Neural cell (in vitro differentiated cells): ENCODE results near the gene KRT32. TPM values are rescaled to one million over a fixed set of nuclear protein-coding genes. Genes with fewer than 3 reads are reported as not detected.

ENCODE experiments used
- H2AFZ ChIP-seq: fragments of 200-600, 300-800 bp; sonication (generic), shearing (Covaris generic); 2 replicates; pipeline ENCODE4 v1.6.0; 2014; ENCODE audit warnings: low read depth, mild to moderate bottlenecking, antibody characterized with exemption, low read length, moderate library complexity
- H3F3A ChIP-seq: fragments of 200-600 bp; shearing (Covaris generic); 2 replicates; pipeline ENCODE4 v1.6.1; 2016; ENCODE audit warnings: mild to moderate bottlenecking, moderate library complexity, mixed read lengths, antibody characterized with exemption, low read length; ENCODE audit not compliant: insufficient read depth, poor library complexity, severe bottlenecking
- H3K27ac ChIP-seq: fragments of 200-600, 300-800 bp; sonication (generic), shearing (Covaris generic); 2 replicates; pipeline ENCODE4 v1.5.1; 2014; ENCODE audit warnings: mild to moderate bottlenecking, low read length, moderate library complexity
- H3K27me3 ChIP-seq: fragments of 300-800, 200-600 bp; sonication (generic), shearing (Covaris generic); 2 replicates; pipeline ENCODE4 v1.6.0; 2014; ENCODE audit warnings: mild to moderate bottlenecking, low read depth, low read length, moderate library complexity; ENCODE audit not compliant: insufficient read depth
- H3K36me3 ChIP-seq: fragments of 300-800, 200-600 bp; sonication (generic), shearing (Covaris generic); 2 replicates; pipeline ENCODE4 v1.5.1; 2014; ENCODE audit warnings: mild to moderate bottlenecking, antibody characterized with exemption, low read length, moderate library complexity; ENCODE audit not compliant: insufficient read depth
- H3K4me2 ChIP-seq: fragments of 300-800, 200-600 bp; sonication (generic), shearing (Covaris generic); 2 replicates; pipeline ENCODE4 v1.6.0; 2014; ENCODE audit warnings: mild to moderate bottlenecking, low read length
- H3K4me3 ChIP-seq: fragments of 300-800, 200-600 bp; sonication (generic), shearing (Covaris generic); 2 replicates; pipeline ENCODE4 v1.5.1; 2014; ENCODE audit warnings: mild to moderate bottlenecking, low read length, moderate library complexity
- H3K79me2 ChIP-seq: fragments of 200-600 bp; shearing (Covaris generic); replicated peaks from 2 replicates; pipeline ENCODE4 v1.6.0; 2014; ENCODE audit warnings: mild to moderate bottlenecking, low read length, moderate library complexity; ENCODE audit not compliant: insufficient read depth
- H3K9ac ChIP-seq: fragments of 300-800, 200-600 bp; sonication (generic), shearing (Covaris generic); 2 replicates; pipeline ENCODE4 v1.6.1; 2016; ENCODE audit warnings: mild to moderate bottlenecking, low read length, mixed read lengths
- H3K9me2 ChIP-seq: fragments of 200-600 bp; shearing (Covaris generic); 2 replicates; pipeline ENCODE4 v1.6.1; 2016; ENCODE audit warnings: mild to moderate bottlenecking, low read length, mixed read lengths; ENCODE audit not compliant: insufficient read depth
- H3K9me3 ChIP-seq: fragments of 200-600, 300-800 bp; sonication (generic), shearing (Covaris generic); 2 replicates; pipeline ENCODE4 v1.6.1; 2016; ENCODE audit warnings: mild to moderate bottlenecking, mixed run types, low read length, moderate library complexity, mixed read lengths
- H4K20me1 ChIP-seq: fragments of 200-600 bp; shearing (Covaris generic); 2 replicates; pipeline ENCODE4 v1.6.1; 2016; ENCODE audit warnings: mild to moderate bottlenecking, mixed run types; ENCODE audit not compliant: insufficient read depth
- CTCF ChIP-seq: fragments of 450-650 bp; IDR thresholded peaks from 2 replicates; pipeline ENCODE4 v1.5.1; 2014; ENCODE audit warnings: antibody characterized with exemption, mild to moderate bottlenecking, moderate library complexity; ENCODE audit not compliant: poor library complexity, severe bottlenecking
- EP300 ChIP-seq: fragments of 450-650 bp; conservative IDR thresholded peaks from 2 replicates; pipeline ENCODE4 v1.6.1; 2014; ENCODE audit warnings: antibody characterized with exemption, mild to moderate bottlenecking, moderate library complexity; ENCODE audit not compliant: poor library complexity, severe bottlenecking
- EZH2 ChIP-seq: fragments of 200-600, 300-800 bp; shearing (Covaris generic), sonication (generic); IDR thresholded peaks from 2 replicates; pipeline ENCODE4 v1.6.1; 2014; ENCODE audit warnings: antibody characterized with exemption, low read length, borderline replicate concordance, mild to moderate bottlenecking; ENCODE audit not compliant: insufficient read depth, poor library complexity, severe bottlenecking
- MXI1 ChIP-seq: fragments of 450-650 bp; conservative IDR thresholded peaks from 2 replicates; pipeline ENCODE4 v1.6.1; 2014; ENCODE audit warnings: antibody characterized with exemption, mild to moderate bottlenecking; ENCODE audit not compliant: poor library complexity, severe bottlenecking
- POLR2AphosphoS5 ChIP-seq: IDR thresholded peaks from 2 replicates; pipeline ENCODE4 v1.6.1; 2012
- RAD21 ChIP-seq: fragments of 450-650 bp; conservative IDR thresholded peaks from 2 replicates; pipeline ENCODE4 v1.6.1; 2014; ENCODE audit warnings: antibody characterized with exemption, mild to moderate bottlenecking, moderate library complexity
- REST ChIP-seq: IDR thresholded peaks from 2 replicates; pipeline ENCODE4 v1.6.1; 2012; ENCODE audit warnings: borderline replicate concordance
- SMC3 ChIP-seq: fragments of 450-650 bp; conservative IDR thresholded peaks from 2 replicates; pipeline ENCODE4 v1.6.1; 2014; ENCODE audit warnings: antibody characterized with exemption, mild to moderate bottlenecking, moderate library complexity; ENCODE audit not compliant: poor library complexity
- TAF1 ChIP-seq: IDR thresholded peaks from 2 replicates; pipeline ENCODE4 v1.6.1; 2012; ENCODE audit warnings: low read depth
- polyA plus RNA-seq: library from polyadenylated mRNA; depleted of rRNA; stranded (reverse); fragments of >200 nt; gene quantifications from 2 replicates; pipeline ENCODE4 v1.2.3, GENCODE V29; 2014

KRT32 gene
- polyA plus RNA-seq, 1 donor from 2014 or later: not detected

GRCh38 chr17:41462705-41463104 is 4.5 kb downstream of the KRT32 start:
- H3K4me3 ChIP-seq: no peak overlapping the region
- H3F3A ChIP-seq: no peaks in the 10 kb centered on the region
- TF ChIP-seq CTCF: no peak
- no peak for TF ChIP-seq EZH2
- TF ChIP-seq REST: no peak
- no peak for TF ChIP-seq EP300
- no peak for TF ChIP-seq RAD21
- no peak for TF ChIP-seq MXI1
- no peak for TF ChIP-seq TAF1
- TF ChIP-seq SMC3: no peak
- no peak for TF ChIP-seq POLR2AphosphoS5
- H3K9ac ChIP-seq: no peak overlapping the region
- no peaks in the 10 kb centered on the region for H3K9me2 ChIP-seq
- no peaks in the 10 kb centered on the region for H4K20me1 ChIP-seq
- no peak overlapping the region for H3K27ac ChIP-seq
- no peaks in the 10 kb centered on the region for H3K9me3 ChIP-seq
- H3K79me2 ChIP-seq: no peaks in the 10 kb centered on the region
- H3K36me3 ChIP-seq: no peaks in the 10 kb centered on the region
- no peak overlapping the region for H2AFZ ChIP-seq
- no peaks in the 10 kb centered on the region for H3K27me3 ChIP-seq
- no peak overlapping the region for H3K4me2 ChIP-seq

- Histone ChIP-seq H3K27me3 (no peaks in the 10 kb centered on the region), H3K9ac (no peak overlapping the region)
- TF ChIP-seq RAD21 (no peak), MXI1 (no peak), SMC3 (no peak), EZH2 (no peak), TAF1 (no peak), REST (no peak)
Observed at GRCh38 chr17:41457676-41458075, 9.5 kb downstream of the KRT32 start.

More at GRCh38 chr17:41457676-41458075, 9.5 kb downstream of the KRT32 start:
- Histone ChIP-seq H3K4me3 (no peak overlapping the region), H3K36me3 (no peaks in the 10 kb centered on the region), H3F3A (no peaks in the 10 kb centered on the region), H3K79me2 (no peaks in the 10 kb centered on the region), H3K27ac (no peak overlapping the region), H4K20me1 (no peaks in the 10 kb centered on the region), H2AFZ (no peak overlapping the region), H3K9me3 (no peaks in the 10 kb centered on the region), H3K9me2 (no peaks in the 10 kb centered on the region), H3K4me2 (no peak overlapping the region)
